T-helper 2 cell treated with Interferon-gamma antibody and Interleukin-4, amounts not matched to agents 100 ng/mL and 5 ng/mL, for 36 hours (primary cell): Measurements from ENCODE around the gene DNAJB6. TPM values are rescaled to one million over a fixed set of nuclear protein-coding genes. Genes with fewer than 3 reads are reported as not detected.

ENCODE experiments used
- intact Hi-C: fragments of 100-400 bp; cut with micrococcal nuclease; formaldehyde crosslinking; loops from one replicate; pipeline ENCODE4 v1.15.1; 2023
- total RNA-seq: library from RNA; stranded (reverse); gene quantifications from 2 replicates; pipeline ENCODE4 v1.2.3, GENCODE V29; 2022

DNAJB6 gene
- total RNA-seq: 86.5 and 88.5 TPM in 2 replicates

- intact Hi-C loops: loop anchor here (1.0 kb wide), 1 partner anchor 34 kb away; no protein-coding TSS in a partner anchor
These were observed at the start of gene DNAJB6 for GRCh38 chr7:157336383-157337315. Gene DNAJB6, plus strand, starts transcription at chr7:157337004. Its CDS starts 21,569 bp downstream, at chr7:157358573.

- intact Hi-C loops: no loop called here
These were observed 45.3 kb upstream of the DNAJB6 start for GRCh38 chr7:157291404-157292080.

- intact Hi-C loops: no loop called here
These were observed 44.5 kb upstream of the DNAJB6 start for GRCh38 chr7:157292258-157292657.

DNA sequence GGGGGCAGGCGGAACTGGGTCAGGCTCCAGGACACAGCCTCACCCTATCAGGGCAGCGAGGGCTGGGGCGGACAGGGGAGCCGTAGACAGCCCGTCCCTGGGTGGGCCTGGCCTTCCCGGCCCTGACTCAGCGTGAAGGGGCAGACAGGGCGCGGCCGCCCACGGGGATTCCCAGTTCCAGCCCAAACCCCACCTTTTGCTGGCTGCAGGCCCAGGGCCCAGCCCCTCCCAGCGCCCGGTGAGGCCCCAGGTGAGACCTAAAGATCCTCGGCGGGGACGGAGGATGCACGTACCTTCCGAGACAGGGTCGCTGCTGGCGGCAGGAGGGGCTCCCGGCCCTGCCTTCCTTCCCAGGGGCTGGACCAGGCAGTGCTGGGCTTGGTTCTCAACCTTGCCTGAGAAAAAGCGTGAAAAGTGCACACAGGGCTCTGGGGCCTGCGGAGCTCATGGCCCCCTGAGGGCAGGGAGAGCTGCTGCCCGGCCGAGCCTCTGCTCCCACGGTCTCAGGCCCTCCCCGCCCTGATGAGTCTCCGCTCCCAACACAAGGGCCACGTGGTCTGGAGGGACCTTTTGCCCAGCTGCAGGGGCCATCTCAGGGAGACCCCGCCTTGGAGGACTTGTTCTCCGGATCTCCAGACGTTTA is 43.9 kb upstream of the DNAJB6 start:
- intact Hi-C loops: no loop called here

- intact Hi-C loops: no loop called here
These were observed 43.4 kb upstream of the DNAJB6 start for GRCh38 chr7:157293413-157293788.

DNA sequence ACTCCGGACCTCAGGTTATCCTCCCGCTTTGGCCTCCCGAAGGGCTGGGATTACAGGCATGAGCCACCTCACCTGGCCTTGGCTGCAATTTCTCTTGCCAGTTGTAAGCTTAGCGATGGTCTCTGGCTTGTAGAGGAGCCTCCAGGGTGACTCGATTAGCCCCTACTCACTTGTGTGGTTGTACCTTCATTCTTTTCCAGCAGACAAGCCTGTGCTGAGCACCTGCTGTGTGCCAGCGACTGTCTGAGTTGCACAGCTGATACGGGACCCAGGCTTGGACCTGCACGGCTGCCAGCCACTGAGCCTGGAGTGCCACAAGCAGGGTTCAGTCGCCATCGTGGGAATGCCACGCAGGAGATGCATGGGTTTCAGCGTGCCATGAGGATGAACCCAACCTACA is 42.0 kb upstream of the DNAJB6 start:
- intact Hi-C loops: no loop called here

DNA sequence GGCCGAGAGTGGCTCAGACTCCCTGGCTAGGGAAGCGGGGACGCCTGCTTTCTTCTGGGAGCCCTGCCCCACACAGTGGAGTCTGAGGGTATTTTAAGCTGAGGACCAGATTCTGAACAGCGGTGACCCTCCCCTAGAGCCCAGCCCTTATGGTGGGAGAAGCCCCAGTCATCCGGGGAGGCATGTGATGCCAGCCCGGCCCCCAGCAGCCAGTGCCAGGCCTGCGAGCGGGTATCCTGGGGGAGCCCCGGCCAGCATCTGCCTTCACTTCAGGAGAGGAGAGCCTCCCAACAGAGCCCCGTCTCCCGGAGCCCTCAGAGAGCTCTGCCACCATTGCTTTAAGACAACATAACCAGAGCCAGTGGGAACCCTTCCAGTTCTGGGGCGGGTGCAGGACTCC is 41.5 kb upstream of the DNAJB6 start:
- intact Hi-C loops: no loop called here

DNA sequence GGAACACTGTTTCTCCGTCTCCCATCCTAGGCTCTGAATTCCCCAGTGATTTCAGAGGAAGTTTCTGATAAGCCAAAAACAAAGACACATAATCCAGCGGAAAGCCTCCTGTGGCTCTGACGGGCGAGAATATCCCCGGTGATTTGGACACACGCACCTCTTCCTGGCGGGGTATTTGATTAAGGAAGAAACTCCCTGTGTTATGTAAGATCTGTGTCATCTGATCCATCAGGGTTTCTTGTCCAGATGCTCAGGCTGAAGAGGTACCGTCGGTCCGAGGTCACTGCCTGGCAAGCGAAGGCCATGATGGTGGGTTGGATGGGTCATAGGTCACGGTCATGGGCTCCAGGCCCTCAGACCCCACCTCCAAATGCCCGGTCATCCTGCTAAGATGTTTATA is 39.6 kb upstream of the DNAJB6 start:
- intact Hi-C loops: no loop called here

- intact Hi-C loops: no loop called here
These were observed 37.5 kb upstream of the DNAJB6 start for GRCh38 chr7:157299317-157299612.

DNA sequence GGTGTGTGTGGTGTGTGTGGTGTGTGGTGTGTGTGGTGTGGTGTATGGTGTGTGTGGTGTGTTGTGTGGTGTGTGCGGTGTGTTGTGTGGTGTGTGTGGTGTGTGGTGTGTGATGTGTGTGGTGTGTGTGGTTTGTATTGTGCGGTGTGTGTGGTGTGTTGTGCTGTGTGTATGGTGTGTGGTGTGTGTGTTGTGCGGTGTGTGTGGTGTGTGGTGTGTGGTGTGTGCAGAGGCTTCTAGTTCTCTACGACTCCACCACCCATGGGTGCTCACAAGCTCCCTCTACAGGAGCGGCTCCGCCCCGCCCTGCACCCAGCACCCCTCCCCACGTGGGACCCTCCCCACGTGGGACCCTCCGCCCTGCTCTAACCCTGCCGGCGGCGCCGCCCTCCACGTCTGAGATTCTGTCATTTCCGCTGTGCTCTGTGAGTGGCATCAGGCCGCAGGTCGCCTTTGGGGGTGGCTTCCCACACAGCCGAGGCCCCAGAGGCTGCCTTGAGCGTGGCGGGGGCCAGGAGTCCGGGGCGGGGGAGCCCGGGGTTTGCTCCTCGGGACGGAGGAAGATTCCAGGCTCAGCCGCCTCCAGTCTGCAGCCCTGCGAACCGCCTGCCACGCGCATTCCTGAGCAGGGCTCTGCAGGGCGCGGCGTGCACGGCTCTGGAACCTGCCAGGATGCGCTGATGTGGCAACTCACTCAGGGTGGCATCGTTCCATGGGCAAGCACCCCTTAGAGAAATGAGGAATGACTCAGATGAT is 37.0 kb upstream of the DNAJB6 start:
- intact Hi-C loops: no loop called here

GRCh38 chr7:157300369-157300825 is 36.4 kb upstream of the DNAJB6 start:
- intact Hi-C loops: no loop called here

DNA sequence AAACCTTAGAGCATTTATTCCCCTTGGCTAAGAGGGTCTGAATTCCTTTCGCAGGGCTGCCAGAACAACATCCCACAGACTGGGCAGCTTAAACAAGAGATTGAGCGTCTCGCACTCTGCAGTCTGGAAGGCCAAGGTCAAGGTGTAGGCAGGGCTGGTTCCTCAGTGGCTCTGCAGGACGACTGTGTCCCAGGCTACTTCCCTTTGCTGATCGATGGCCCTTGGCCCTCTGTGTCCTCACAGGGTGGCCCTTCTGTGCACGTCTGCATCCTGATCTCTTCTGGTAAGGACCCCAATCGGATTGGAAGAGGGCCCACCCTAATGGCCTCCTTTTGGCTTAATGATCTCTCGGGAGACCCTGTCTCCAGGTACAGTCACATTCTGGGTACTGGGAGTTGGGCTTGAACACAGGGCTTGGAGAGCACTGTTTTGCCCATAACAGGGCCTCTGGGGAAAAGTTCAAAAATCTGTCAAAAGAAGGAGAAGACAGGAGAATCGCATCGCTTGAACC is 35.1 kb upstream of the DNAJB6 start:
- intact Hi-C loops: loop anchor here (1.0 to 2.0 kb wide), 3 partner anchors 17 to 36 kb away; partner anchors contain the start of gene DNAJB6

DNA sequence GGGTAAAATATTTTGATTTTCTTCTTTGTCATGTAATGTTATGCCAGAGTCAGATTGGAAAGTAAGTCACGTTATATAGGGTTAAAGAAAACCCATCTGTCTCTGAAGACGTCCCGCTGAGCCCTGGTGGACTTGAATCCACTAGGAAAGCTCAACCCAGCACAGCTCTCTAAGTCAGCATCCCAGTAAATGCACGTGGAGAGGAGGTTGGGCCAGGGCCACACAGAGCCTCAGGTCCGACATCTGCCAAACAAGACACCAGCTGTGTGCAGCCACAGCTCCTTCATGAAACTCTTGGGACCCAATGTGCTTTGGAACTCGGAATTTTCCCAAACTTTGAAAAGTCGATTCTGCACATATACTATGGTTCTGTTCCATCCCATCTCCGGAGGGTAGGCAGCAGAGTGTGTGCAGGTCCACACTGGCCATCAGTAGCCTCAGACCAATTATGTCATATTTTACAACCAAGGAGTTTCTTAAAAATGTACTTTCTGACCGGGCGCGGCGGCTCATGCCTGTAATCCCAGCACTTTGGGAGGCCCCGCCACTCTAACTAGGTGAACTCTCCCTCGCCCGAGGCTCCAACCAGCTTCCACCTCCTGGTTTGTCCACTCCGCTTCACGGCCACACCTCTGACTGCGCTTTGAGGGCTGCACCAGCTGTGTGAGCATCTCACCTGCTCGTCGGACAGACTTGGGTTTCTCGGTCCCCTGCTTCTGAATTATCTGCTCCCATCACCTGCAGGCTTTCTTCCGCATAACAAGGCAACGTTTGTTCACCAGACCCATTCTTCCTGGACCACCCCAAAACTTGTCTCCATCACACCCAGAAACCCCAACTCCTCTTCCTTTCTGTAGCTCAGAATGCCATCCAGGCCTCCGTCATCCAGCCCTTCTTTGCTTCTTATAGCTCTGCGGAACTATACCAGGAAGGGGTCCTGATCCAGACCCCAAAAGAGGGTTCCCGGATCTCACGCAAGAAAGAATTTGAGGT is 29.7 kb upstream of the DNAJB6 start:
- intact Hi-C loops: no loop called here

GRCh38 chr7:157309988-157310668 is 26.7 kb upstream of the DNAJB6 start:
- intact Hi-C loops: no loop called here

GRCh38 chr7:157310676-157311185 is 26.1 kb upstream of the DNAJB6 start:
- intact Hi-C loops: no loop called here

DNA sequence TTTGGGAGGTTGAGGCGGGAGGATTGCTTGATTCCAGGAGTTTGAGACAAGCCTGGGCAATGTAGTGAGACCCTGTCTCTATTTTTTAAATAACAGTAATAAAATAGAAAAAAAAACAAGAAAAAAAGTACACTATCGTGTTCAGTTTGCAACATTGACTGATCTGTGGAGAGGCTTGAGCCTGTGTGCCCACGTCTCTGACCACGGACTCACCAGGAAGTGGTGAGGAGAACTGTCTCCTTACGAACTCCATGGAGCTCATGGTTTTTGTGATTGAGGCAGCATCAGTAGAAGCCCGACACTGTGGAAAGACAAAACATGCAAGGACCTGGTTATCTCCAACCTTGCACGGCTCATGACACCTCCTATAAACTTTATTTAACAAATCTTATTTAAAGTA is 23.9 kb upstream of the DNAJB6 start:
- intact Hi-C loops: no loop called here

DNA sequence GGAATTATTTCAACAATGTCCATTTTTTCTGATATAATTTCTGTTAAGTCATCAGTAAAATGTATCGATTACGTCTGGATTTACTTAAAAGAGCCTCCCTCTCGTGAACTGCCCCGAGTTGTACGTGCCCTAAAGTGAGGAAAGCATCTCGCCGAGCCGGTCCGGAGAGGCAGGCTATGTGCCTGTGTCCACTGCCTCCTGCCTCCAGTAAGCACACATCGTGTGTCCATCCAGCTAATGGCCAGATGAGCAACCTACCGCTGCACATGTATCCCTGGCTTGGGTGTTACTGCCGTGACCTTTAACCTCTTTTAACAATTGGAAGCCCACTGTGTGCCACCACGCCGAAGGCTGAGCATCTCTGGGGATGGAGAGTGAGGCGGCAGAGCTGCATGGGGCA is 23.2 kb upstream of the DNAJB6 start:
- intact Hi-C loops: no loop called here

DNA sequence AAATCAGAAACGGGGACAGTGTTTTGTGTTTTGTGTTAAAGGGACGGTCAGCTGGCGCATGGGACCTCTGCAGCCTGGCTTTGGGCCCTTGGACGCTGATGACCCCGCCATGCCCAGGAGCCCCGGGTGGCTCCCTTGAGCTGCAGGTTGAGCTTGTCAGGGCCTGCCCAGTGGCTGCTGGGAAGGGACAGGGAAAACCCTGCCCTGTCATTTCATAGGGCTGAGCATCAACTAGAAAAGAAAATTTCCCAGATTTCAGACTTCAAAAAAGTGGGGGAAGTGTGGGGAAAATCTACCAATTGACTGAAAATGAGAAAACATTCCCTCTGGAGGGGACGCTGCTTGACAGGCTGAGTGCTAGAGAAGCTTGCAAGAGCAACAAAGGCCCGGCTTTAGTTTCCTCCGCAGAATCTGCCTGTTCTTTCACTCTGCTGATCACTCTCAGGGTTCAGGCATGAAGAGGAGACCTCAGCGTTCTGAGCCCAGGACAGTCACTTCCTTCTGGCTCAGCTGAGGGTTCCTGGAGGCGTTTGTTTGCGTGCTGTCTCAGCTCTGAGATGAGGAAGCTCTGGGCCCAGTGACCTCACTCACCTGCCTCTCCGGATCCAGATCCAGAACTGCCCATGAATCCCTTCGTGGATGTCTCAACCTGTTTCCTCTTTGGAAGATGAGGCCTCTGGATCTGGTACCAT is 18.6 kb upstream of the DNAJB6 start:
- intact Hi-C loops: loop anchor here (2.0 kb wide), 1 partner anchor 15 kb away; no protein-coding TSS in a partner anchor
